Glutamatergic neuron (in vitro differentiated cells): Measurements from ENCODE around the gene C16orf86. TPM values are rescaled to one million over a fixed set of nuclear protein-coding genes. Genes with fewer than 3 reads are reported as not detected.

ENCODE experiments used
- DNase-seq: peaks from one replicate; pipeline ENCODE4 v3.0.0; 2022
- H3K27ac Mint-ChIP-seq: one replicate; pipeline ENCODE4 v1.8.0; 2020; ENCODE audit warnings: mild to moderate bottlenecking, mixed read lengths, inconsistent platforms; ENCODE audit not compliant: unreplicated experiment
- H3K27me3 Mint-ChIP-seq: one replicate; pipeline ENCODE4 v1.8.0; 2020; ENCODE audit warnings: mild to moderate bottlenecking, moderate library complexity, mixed read lengths, inconsistent platforms; ENCODE audit not compliant: unreplicated experiment
- H3K36me3 Mint-ChIP-seq: one replicate; pipeline ENCODE4 v1.8.0; 2020; ENCODE audit warnings: mild to moderate bottlenecking, mixed read lengths, inconsistent platforms; ENCODE audit not compliant: unreplicated experiment
- H3K4me1 Mint-ChIP-seq: one replicate; pipeline ENCODE4 v1.8.0; 2020; ENCODE audit warnings: mild to moderate bottlenecking, low read depth, mixed read lengths, inconsistent platforms; ENCODE audit not compliant: unreplicated experiment
- H3K4me3 Mint-ChIP-seq: one replicate; pipeline ENCODE4 v1.8.0; 2020; ENCODE audit warnings: mild to moderate bottlenecking, mixed read lengths, inconsistent platforms; ENCODE audit not compliant: unreplicated experiment
- H3K9me3 Mint-ChIP-seq: one replicate; pipeline ENCODE4 v1.8.0; 2020; ENCODE audit warnings: mild to moderate bottlenecking, moderate library complexity, mixed read lengths, inconsistent platforms; ENCODE audit not compliant: unreplicated experiment
- CTCF ChIP-seq: fragments of 200-600 bp; sonication (generic); IDR thresholded peaks from one replicate; pipeline ENCODE4 v1.5.0; 2021; ENCODE audit not compliant: partially characterized antibody, unreplicated experiment
- total RNA-seq: library from RNA; stranded (reverse); fragmentation: NEBNext Ultra II Directional; extraction: Animal tissue kit (Norgen Biotek cat#: 25700); gene quantifications from one replicate; pipeline ENCODE4 v1.2.1, GENCODE V29; 2021; ENCODE audit not compliant: unreplicated experiment

The C16orf86 gene
- total RNA-seq, 1 donor from 2014 or later, result 3.4 TPM

GRCh38 chr16:67650023-67650422 is 16.6 kb upstream of the C16orf86 start:
- no peak for DNase-seq
- no peak overlapping the region for H3K27ac Mint-ChIP-seq
- peaks cover 25% of the 10 kb centered on the region for H3K27me3 Mint-ChIP-seq
- H3K36me3 Mint-ChIP-seq, result peaks cover 11% of the 10 kb centered on the region
- peaks cover 2% of the 10 kb centered on the region for H3K4me1 Mint-ChIP-seq
- H3K4me3 Mint-ChIP-seq, result no peak overlapping the region
- no peak for TF ChIP-seq CTCF
- H3K9me3 Mint-ChIP-seq, result peaks cover 11% of the 10 kb centered on the region

DNA sequence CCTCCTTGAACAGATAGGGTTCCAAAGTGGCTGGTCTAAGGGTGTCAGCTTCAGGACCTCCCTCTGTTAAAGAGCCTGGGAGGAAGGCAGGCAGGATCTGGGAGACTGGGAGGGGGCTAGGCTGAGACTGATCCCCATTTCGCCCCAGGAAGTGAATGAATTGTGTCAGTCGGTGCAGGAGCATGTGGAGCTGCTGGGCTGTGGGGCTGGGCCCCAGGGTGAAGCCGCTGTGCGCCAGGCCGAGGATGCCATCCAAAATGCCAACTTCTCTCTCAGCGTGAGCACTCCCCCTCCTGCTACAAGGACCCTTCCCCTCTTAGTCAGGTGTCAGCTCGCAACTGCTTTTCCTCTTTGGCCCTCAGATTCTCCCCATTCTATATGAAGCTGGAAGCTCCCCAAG is 15.6 kb upstream of the C16orf86 start:
- Mint-ChIP-seq H3K27ac (no peak overlapping the region), H3K4me3 (peak overlapping the region; percentile 9)

DNA sequence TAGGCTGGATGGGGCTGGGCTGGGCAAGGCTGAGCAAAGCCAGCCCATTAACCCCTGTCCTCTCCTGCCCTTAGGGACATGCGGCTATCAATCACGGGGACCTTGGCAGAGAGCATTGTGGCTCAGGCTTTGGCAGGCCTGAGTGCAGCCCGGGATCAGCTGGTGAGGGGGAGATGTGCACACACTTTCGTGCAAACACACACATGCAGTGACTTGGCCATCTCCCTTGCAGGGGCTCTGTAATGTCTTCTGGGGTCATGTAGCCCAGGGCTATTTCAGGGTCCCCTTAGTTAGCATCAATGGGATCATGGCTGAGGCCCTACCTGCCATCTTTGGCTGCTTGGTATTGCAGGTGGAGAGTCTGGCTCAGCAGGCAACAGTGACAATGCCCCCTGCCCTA is 14.8 kb upstream of the C16orf86 start:
- Mint-ChIP-seq H3K9me3 (peaks cover 13% of the 10 kb centered on the region), H3K4me3 (peak overlapping the region; percentile 82), H3K27ac (no peak overlapping the region), H3K36me3 (peaks cover 16% of the 10 kb centered on the region), H3K27me3 (peaks cover 28% of the 10 kb centered on the region), H3K4me1 (peaks cover 2% of the 10 kb centered on the region)
- DNase-seq, result no peak
- TF ChIP-seq CTCF, result no peak

More for the DNA sequence above, 15.6 kb upstream of the C16orf86 start:
- peaks cover 2% of the 10 kb centered on the region for H3K4me1 Mint-ChIP-seq
- no peak for TF ChIP-seq CTCF
- H3K27me3 Mint-ChIP-seq, result peaks cover 31% of the 10 kb centered on the region
- no peak for DNase-seq
- peaks cover 16% of the 10 kb centered on the region for H3K36me3 Mint-ChIP-seq
- peaks cover 13% of the 10 kb centered on the region for H3K9me3 Mint-ChIP-seq

DNA sequence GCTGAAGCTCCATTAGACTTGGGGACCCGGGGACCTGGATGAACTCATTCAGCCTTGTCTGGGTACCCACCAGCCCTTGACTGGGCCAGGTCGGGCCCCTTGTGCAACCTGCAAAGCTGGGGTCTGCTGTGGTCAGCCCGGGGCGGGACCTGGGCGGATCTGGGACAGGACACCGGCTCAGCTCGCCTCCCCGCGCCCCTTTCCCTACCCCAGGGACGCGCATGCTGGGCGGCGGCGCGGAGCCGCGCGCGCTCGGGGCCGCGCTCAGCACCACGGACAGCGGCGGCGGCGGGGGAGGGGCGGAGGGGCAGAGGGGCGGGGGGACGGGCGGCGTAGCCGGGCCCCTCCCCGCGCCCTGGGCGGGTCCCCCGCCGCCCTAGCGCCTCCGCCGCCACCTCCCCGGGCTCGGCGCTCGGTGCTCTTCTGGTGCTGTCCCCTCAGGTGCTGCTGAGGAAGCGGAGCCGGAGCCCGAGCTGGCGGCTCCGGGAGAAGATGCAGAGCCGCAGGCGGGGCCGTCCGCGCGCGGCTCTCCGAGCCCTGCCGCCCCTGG is 14.0 kb upstream of the C16orf86 start:
- DNase-seq, result no peak

More for the DNA sequence above, 14.0 kb upstream of the C16orf86 start:
- no peak for TF ChIP-seq CTCF
- Mint-ChIP-seq H3K4me1 (peaks cover 2% of the 10 kb centered on the region), H3K27me3 (peaks cover 28% of the 10 kb centered on the region), H3K36me3 (peaks cover 16% of the 10 kb centered on the region), H3K9me3 (peaks cover 13% of the 10 kb centered on the region), H3K4me3 (no peak overlapping the region), H3K27ac (no peak overlapping the region)
